SK-N-DZ (cell line): ENCODE measurements around the gene ALDH1L1. TPM values are rescaled to one million over a fixed set of nuclear protein-coding genes. Genes with fewer than 3 reads are reported as not detected.

ENCODE experiments used
- DNase-seq: peaks from one replicate; pipeline ENCODE4 v3.0.0-alpha.2; 2015; ENCODE audit warnings: low spot score
- polyA plus RNA-seq, 2 experiments: library from polyadenylated mRNA; depleted of rRNA; stranded (reverse); fragments of >200 nt; gene quantifications; 2 replicates each; pipeline ENCODE4 v1.2.3, GENCODE V29; 2014

The ALDH1L1 gene
- polyA plus RNA-seq (2014; cell fraction: cytosol; rRNA removed): 0.10 TPM in 1 of 2 replicates, not detected in the other
- polyA plus RNA-seq (2014; cell fraction: nucleus; rRNA removed): not detected in 2 replicates

GRCh38 chr3:126180477-126181397 lies at the start of gene ALDH1L1:
Gene ALDH1L1, minus strand, starts transcription at chr3:126180586. Its CDS starts 19,607 bp downstream, at chr3:126160979.
- peak; percentile 23 for DNase-seq

- no peak for DNase-seq
Observed at GRCh38 chr3:126226374-126226773, 46.0 kb upstream of the ALDH1L1 start.

- no peak for DNase-seq
Observed at GRCh38 chr3:126216416-126216815, 36.0 kb upstream of the ALDH1L1 start.

- DNase-seq: no peak
Observed at GRCh38 chr3:126213379-126214028, 33.1 kb upstream of the ALDH1L1 start.

GRCh38 chr3:126212620-126213378 lies 32.4 kb upstream of the ALDH1L1 start:
- DNase-seq: no peak

GRCh38 chr3:126212250-126212619 lies 31.8 kb upstream of the ALDH1L1 start:
- no peak for DNase-seq

GRCh38 chr3:126211569-126211968 lies 31.2 kb upstream of the ALDH1L1 start:
- DNase-seq: no peak

- DNase-seq: no peak
Observed at GRCh38 chr3:126210606-126211005, 30.2 kb upstream of the ALDH1L1 start.

GRCh38 chr3:126209741-126210140 lies 29.4 kb upstream of the ALDH1L1 start:
- DNase-seq: no peak

GRCh38 chr3:126208606-126209256 lies 28.3 kb upstream of the ALDH1L1 start:
- no peak for DNase-seq

GRCh38 chr3:126208182-126208581 lies 27.8 kb upstream of the ALDH1L1 start:
- DNase-seq: no peak

- DNase-seq: no peak
Observed at GRCh38 chr3:126207166-126207565, 26.8 kb upstream of the ALDH1L1 start.

- no peak for DNase-seq
Observed at GRCh38 chr3:126205717-126206655, 25.6 kb upstream of the ALDH1L1 start.

- DNase-seq: no peak
Observed at GRCh38 chr3:126202680-126203079, 22.3 kb upstream of the ALDH1L1 start.

GRCh38 chr3:126202276-126202675 lies 21.9 kb upstream of the ALDH1L1 start:
- no peak for DNase-seq

GRCh38 chr3:126201168-126201567 lies 20.8 kb upstream of the ALDH1L1 start:
- DNase-seq: no peak

GRCh38 chr3:126200534-126200933 lies 20.1 kb upstream of the ALDH1L1 start:
- no peak for DNase-seq

GRCh38 chr3:126199256-126199655 lies 18.9 kb upstream of the ALDH1L1 start:
- DNase-seq: no peak

- peak; percentile 48 for DNase-seq
Observed at GRCh38 chr3:126197854-126198584, 17.6 kb upstream of the ALDH1L1 start.

- DNase-seq: no peak
Observed at GRCh38 chr3:126197343-126197742, 17.0 kb upstream of the ALDH1L1 start.
